HG03558 (cell line): ENCODE data around the gene FGF1.

Experiments used
- ATAC-seq: cut with Tn5 transposase; IDR thresholded peaks from one replicate; pipeline ENCODE4 v1.9.1; 2021; ENCODE audit warnings: moderate number of reproducible peaks; ENCODE audit not compliant: unreplicated experiment; ENCODE audit errors: extremely low read depth

Gene FGF1

GRCh38 chr5:142685418-142686209 lies at the start of gene FGF1:
TSS of gene FGF1 (minus strand) at chr5:142686090. CDS start at chr5:142614127, 71,963 bp downstream.
- no peak for ATAC-seq

GRCh38 chr5:142727735-142728047 lies 41.8 kb upstream of the FGF1 start:
- no peak for ATAC-seq

- no peak for ATAC-seq
These were observed 40.4 kb upstream of the FGF1 start for GRCh38 chr5:142726188-142726731.

GRCh38 chr5:142725231-142726187 lies 39.6 kb upstream of the FGF1 start:
- ATAC-seq = no peak

- ATAC-seq = no peak
These were observed 38.9 kb upstream of the FGF1 start for GRCh38 chr5:142724821-142725220.

- no peak for ATAC-seq
These were observed 37.0 kb upstream of the FGF1 start for GRCh38 chr5:142722896-142723295.

GRCh38 chr5:142722146-142722545 lies 36.3 kb upstream of the FGF1 start:
- no peak for ATAC-seq

- ATAC-seq = no peak
These were observed 34.9 kb upstream of the FGF1 start for GRCh38 chr5:142720641-142721271.

GRCh38 chr5:142719836-142720370 lies 34.0 kb upstream of the FGF1 start:
- ATAC-seq = no peak

GRCh38 chr5:142717582-142718215 lies 31.8 kb upstream of the FGF1 start:
- ATAC-seq = no peak

GRCh38 chr5:142716963-142717362 lies 31.1 kb upstream of the FGF1 start:
- ATAC-seq = no peak

GRCh38 chr5:142715291-142715690 lies 29.4 kb upstream of the FGF1 start:
- no peak for ATAC-seq

- ATAC-seq = peak; percentile 91
These were observed 27.3 kb upstream of the FGF1 start for GRCh38 chr5:142713121-142713706.

GRCh38 chr5:142703153-142703552 lies 17.3 kb upstream of the FGF1 start:
- ATAC-seq = no peak

GRCh38 chr5:142701673-142702311 lies 15.9 kb upstream of the FGF1 start:
- ATAC-seq = no peak

- no peak for ATAC-seq
These were observed 14.7 kb upstream of the FGF1 start for GRCh38 chr5:142700566-142700965.

- ATAC-seq = no peak
These were observed 13.4 kb upstream of the FGF1 start for GRCh38 chr5:142699184-142699720.

GRCh38 chr5:142698447-142699183 lies 12.7 kb upstream of the FGF1 start:
- no peak for ATAC-seq
